GM23248 (cell line): ENCODE measurements around the gene GALNT16. TPM values are rescaled to one million over a fixed set of nuclear protein-coding genes. Genes with fewer than 3 reads are reported as not detected.

Source experiments
- DNase-seq: peaks from one replicate; pipeline ENCODE4 v3.0.0-alpha.2; 2015
- H2AFZ ChIP-seq: fragments of 200-600 bp; sonication (generic); 2 replicates; pipeline ENCODE4 v1.6.1; 2016; ENCODE audit warnings: antibody characterized with exemption
- H3F3A ChIP-seq: fragments of 200-600 bp; sonication (generic); 2 replicates; pipeline ENCODE4 v1.6.1; 2016; ENCODE audit warnings: mild to moderate bottlenecking, antibody characterized with exemption, mixed run types; ENCODE audit not compliant: insufficient read depth
- H3K27ac ChIP-seq: fragments of 200-600 bp; sonication (generic); 2 replicates; pipeline ENCODE4 v1.5.1; 2016; ENCODE audit warnings: mild to moderate bottlenecking
- H3K27me3 ChIP-seq: fragments of 200-600 bp; sonication (generic); replicated peaks from 2 replicates; pipeline ENCODE4 v1.6.1; 2016; ENCODE audit warnings: mild to moderate bottlenecking; ENCODE audit not compliant: insufficient read depth
- H3K36me3 ChIP-seq: fragments of 200-600 bp; sonication (generic); 2 replicates; pipeline ENCODE4 v1.6.1; 2016; ENCODE audit warnings: low read depth, mild to moderate bottlenecking
- H3K4me1 ChIP-seq: fragments of 200-600 bp; sonication (generic); 2 replicates; pipeline ENCODE4 v1.6.1; 2016; ENCODE audit warnings: mild to moderate bottlenecking; ENCODE audit not compliant: insufficient read depth
- H3K4me2 ChIP-seq: fragments of 200-600 bp; sonication (generic); one replicate; pipeline ENCODE4 v1.6.1; 2016; ENCODE audit warnings: mild to moderate bottlenecking; ENCODE audit not compliant: unreplicated experiment
- H3K4me3 ChIP-seq: fragments of 200-600 bp; sonication (generic); 2 replicates; pipeline ENCODE4 v1.5.1; 2016; ENCODE audit warnings: mild to moderate bottlenecking
- H3K79me2 ChIP-seq: fragments of 200-600 bp; sonication (generic); 2 replicates; pipeline ENCODE4 v1.6.1; 2016; ENCODE audit warnings: mild to moderate bottlenecking; ENCODE audit not compliant: insufficient read depth
- H3K9ac ChIP-seq: fragments of 200-600 bp; sonication (generic); 2 replicates; pipeline ENCODE4 v1.6.1; 2016; ENCODE audit warnings: mild to moderate bottlenecking
- H3K9me2 ChIP-seq: fragments of 200-600 bp; sonication (generic); 2 replicates; pipeline ENCODE4 v1.6.1; 2016; ENCODE audit warnings: mixed run types, mild to moderate bottlenecking, moderate library complexity; ENCODE audit not compliant: insufficient read depth
- H3K9me3 ChIP-seq: fragments of 200-600 bp; sonication (generic); one replicate; pipeline ENCODE4 v1.6.1; 2017; ENCODE audit warnings: low read depth
- H4K20me1 ChIP-seq: fragments of 200-600 bp; sonication (generic); 2 replicates; pipeline ENCODE4 v1.6.0; 2016; ENCODE audit not compliant: insufficient read depth
- EZH2 ChIP-seq: fragments of 200-600 bp; sonication (generic); IDR thresholded peaks from 2 replicates; pipeline ENCODE4 v1.6.1; 2018; ENCODE audit warnings: antibody characterized with exemption, mild to moderate bottlenecking; ENCODE audit not compliant: insufficient read depth, poor library complexity, severe bottlenecking
- EZH2phosphoT487 ChIP-seq: fragments of 200-600 bp; sonication (generic); IDR thresholded peaks from 2 replicates; pipeline ENCODE4 v1.6.1; 2018; ENCODE audit warnings: antibody characterized with exemption, moderate library complexity, mild to moderate bottlenecking, low read depth; ENCODE audit not compliant: insufficient read depth
- WGBS, 2 experiments: methylation state at CpG; one replicate each; pipeline ENCODE4 v1.1.6; 2015 to 2017; ENCODE audit warnings: low lambda C conversion rate in 2 of 2, low coverage in 1 of 2; ENCODE audit errors: missing lambda C conversion rate in 2 of 2; 5-methylcytosine and 5-hydroxymethylcytosine counted together
- in situ Hi-C: fragments of 300-500 bp; cut with MboI; formaldehyde crosslinking; loops from 2 replicates; pipeline ENCODE4 v1.15.0; 2020
- polyA plus RNA-seq: library from polyadenylated mRNA; unstranded; fragments of >200 nt; fragmentation: Nextera tagmentation; extraction: Ambion mirVana; gene quantifications from 2 replicates; pipeline ENCODE4 v1.2.1, GENCODE V29; 2016
- total RNA-seq: library from RNA; depleted of rRNA; stranded (reverse); fragments of >200 nt; shearing (Covaris generic); gene quantifications from 2 replicates; pipeline ENCODE4 v1.2.3, GENCODE V29; 2014

GALNT16 gene
- total and polyA plus RNA-seq, 2 experiments from 2014 or later: 0.59 to 1.4 TPM

DNA sequence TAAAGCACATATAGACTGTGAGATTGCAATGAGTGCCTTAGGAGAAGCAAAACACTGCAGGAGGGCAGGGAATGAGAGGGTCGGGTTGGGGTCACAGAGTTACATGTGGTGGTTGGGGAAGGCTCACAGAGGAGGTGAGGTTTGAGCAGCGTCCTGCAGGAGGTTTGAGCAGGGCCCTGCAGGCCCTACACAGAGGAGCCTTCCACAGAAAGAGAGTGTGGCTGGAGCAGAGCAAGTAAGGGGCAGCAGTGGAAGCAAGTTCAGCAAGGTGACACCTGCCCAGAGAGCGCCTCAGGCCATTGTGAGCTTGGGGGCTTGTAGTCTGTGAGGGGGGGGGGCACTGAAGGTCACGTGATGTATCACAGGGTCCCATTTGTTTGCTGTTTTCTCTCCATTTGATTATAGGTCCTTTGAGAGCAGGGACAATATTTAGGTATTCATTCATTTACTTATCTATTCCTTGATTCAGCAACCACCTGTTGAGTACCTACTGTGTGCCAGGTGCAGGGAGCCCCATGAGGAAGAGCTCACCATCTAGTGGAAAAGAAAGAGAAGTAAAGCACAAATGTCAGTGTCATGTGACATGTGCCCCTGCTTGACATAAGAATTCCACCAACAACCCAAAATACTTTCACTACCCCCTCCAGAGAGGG lies 56.6 kb downstream of the GALNT16 start:
- no peaks in the 10 kb centered on the region for H3K27me3 ChIP-seq
- no peak overlapping the region for H3K27ac ChIP-seq
- H3K4me2 ChIP-seq: no peak overlapping the region
- 79 to 86% methylated on average over 4 of the region's 4 CpGs for WGBS, 2 experiments
- H4K20me1 ChIP-seq: no peaks in the 10 kb centered on the region
- no peaks in the 10 kb centered on the region for H3K9me3 ChIP-seq
- in situ Hi-C loops: no loop called here
- TF ChIP-seq EZH2 (no peak), EZH2phosphoT487 (no peak)
- peaks cover 14% of the 10 kb centered on the region; the same call in 1 of the 2 replicates for H3F3A ChIP-seq
- no peak overlapping the region for H3K4me3 ChIP-seq
- peaks cover 13% of the 10 kb centered on the region for H3K4me1 ChIP-seq
- no peaks in the 10 kb centered on the region for H3K9me2 ChIP-seq
- no peaks in the 10 kb centered on the region for H3K36me3 ChIP-seq
- no peak overlapping the region for H3K9ac ChIP-seq
- H3K79me2 ChIP-seq: no peaks in the 10 kb centered on the region
- H2AFZ ChIP-seq: no peak overlapping the region
- DNase-seq: no peak

DNA sequence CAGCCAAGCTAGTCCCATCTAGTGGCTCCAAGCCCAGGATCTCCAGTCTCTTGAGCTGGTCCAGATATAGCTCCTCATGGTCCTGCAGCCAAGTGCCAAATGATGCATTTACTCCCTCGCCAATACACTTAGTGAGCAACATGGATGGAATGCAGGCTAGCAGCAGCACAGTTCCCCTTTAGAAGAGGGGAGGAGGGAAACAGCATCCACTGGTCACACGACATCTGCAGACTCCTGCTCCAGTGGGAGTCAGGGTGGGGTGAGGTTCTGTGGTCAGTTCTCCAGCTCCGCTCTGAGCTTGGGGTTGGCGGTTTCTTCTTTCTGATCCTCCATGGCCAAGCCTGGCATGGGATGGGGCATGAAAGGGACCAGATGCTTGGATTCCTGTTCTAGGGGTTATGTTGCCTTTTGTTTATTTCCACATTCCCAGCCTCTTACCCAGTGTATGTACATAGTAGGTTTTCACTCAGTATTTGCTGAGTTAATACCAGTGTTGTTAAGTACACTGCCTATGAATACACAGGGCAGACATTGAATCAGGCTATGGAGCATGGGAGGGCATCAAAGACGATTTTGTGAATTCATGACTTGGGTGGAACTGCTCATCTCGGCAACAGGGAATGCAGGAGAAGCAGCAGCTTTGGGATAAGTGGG lies 57.3 kb downstream of the GALNT16 start:
- Histone ChIP-seq H3K4me3 (peak overlapping the region; percentile 7; the same call in 1 of the 2 replicates), H3K9me2 (no peaks in the 10 kb centered on the region), H3K4me2 (peak overlapping the region; percentile 38), H2AFZ (peak overlapping the region; percentile 34), H3K4me1 (peaks cover 13% of the 10 kb centered on the region), H3F3A (peaks cover 14% of the 10 kb centered on the region; the same call in 1 of the 2 replicates), H3K27me3 (no peaks in the 10 kb centered on the region), H3K9me3 (no peaks in the 10 kb centered on the region), H3K9ac (peak overlapping the region; percentile 29), H3K27ac (peak overlapping the region; percentile 76), H4K20me1 (no peaks in the 10 kb centered on the region), H3K79me2 (no peaks in the 10 kb centered on the region), H3K36me3 (no peaks in the 10 kb centered on the region)
- WGBS, 2 experiments: 1 to 2% methylated on average over 6 of the region's 6 CpGs
- TF ChIP-seq EZH2: no peak
- no peak for TF ChIP-seq EZH2phosphoT487
- DNase-seq: peak; percentile 98
- in situ Hi-C loops: no loop called here

- Histone ChIP-seq H3K4me1 (peaks cover 13% of the 10 kb centered on the region), H3K36me3 (no peaks in the 10 kb centered on the region), H3K4me2 (peak overlapping the region; percentile 38), H3K4me3 (no peak overlapping the region), H2AFZ (peak overlapping the region; percentile 34), H3K9me3 (no peaks in the 10 kb centered on the region), H3K9me2 (no peaks in the 10 kb centered on the region), H3K79me2 (no peaks in the 10 kb centered on the region), H4K20me1 (no peaks in the 10 kb centered on the region), H3F3A (peaks cover 14% of the 10 kb centered on the region; the same call in 1 of the 2 replicates), H3K27ac (peak overlapping the region; percentile 76), H3K27me3 (no peaks in the 10 kb centered on the region), H3K9ac (peak overlapping the region; percentile 29)
- WGBS, 2 experiments: 24 to 27% methylated on average over 5 of the region's 5 CpGs
- no peak for TF ChIP-seq EZH2
- TF ChIP-seq EZH2phosphoT487: no peak
- DNase-seq: no peak
- in situ Hi-C loops: no loop called here
These were observed 57.8 kb downstream of the GALNT16 start for GRCh38 chr14:69317780-69318179.

DNA sequence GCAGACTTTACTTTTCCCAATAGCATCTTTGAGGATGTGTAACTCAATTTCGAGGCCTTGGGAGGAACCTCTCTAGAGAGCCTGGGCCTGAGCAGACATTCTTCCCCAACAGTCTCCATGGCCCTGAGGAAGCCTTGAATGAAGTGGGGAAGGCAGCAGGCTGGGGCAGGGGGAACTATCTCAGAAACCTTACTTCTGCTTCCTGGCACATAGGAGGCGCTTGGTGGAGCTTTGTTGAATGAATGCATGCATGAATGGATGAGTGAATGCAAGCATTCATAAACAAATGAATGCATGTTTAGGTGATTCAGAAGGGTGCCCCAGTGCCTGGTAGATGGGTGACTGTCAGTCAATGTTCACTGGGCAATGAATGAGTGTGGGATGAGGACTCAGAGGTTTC lies 58.3 kb downstream of the GALNT16 start:
- Histone ChIP-seq H3K4me2 (no peak overlapping the region), H2AFZ (no peak overlapping the region), H3K79me2 (no peaks in the 10 kb centered on the region), H3K9me2 (no peaks in the 10 kb centered on the region), H3K36me3 (no peaks in the 10 kb centered on the region), H3K4me1 (peaks cover 13% of the 10 kb centered on the region), H3K27me3 (no peaks in the 10 kb centered on the region), H3K27ac (no peak overlapping the region), H3F3A (peaks cover 14% of the 10 kb centered on the region; the same call in 1 of the 2 replicates), H3K9me3 (no peaks in the 10 kb centered on the region), H4K20me1 (no peaks in the 10 kb centered on the region), H3K4me3 (no peak overlapping the region), H3K9ac (no peak overlapping the region)
- DNase-seq: no peak
- WGBS, 2 experiments: 77 to 87% methylated on average over 2 of the region's 2 CpGs
- in situ Hi-C loops: no loop called here
- TF ChIP-seq EZH2phosphoT487: no peak
- no peak for TF ChIP-seq EZH2
